ENCODE results near the gene FLT1.

The FLT1 gene

GRCh38 chr13:28376604-28377003 is 118.3 kb downstream of the FLT1 start:
- H3K27ac ChIP-seq, result no peak overlapping the region
- no peak for TF ChIP-seq ZFX (IDR thresholded peaks at IDR 0.05; ENCODE audit: borderline replicate concordance)
- no peak for TF ChIP-seq CTCF (IDR thresholded peaks at IDR 0.05)

GRCh38 chr13:28375250-28375930 is 119.5 kb downstream of the FLT1 start:
- TF ChIP-seq CTCF (IDR thresholded peaks at IDR 0.05), result no peak
- TF ChIP-seq ZFX (IDR thresholded peaks at IDR 0.05; ENCODE audit: borderline replicate concordance), result no peak

GRCh38 chr13:28373810-28374209 is 121.1 kb downstream of the FLT1 start:
- TF ChIP-seq CTCF (IDR thresholded peaks at IDR 0.05) (no peak), ZFX (IDR thresholded peaks at IDR 0.05; ENCODE audit: borderline replicate concordance) (no peak)
- H3K27ac ChIP-seq, result no peak overlapping the region

More at GRCh38 chr13:28375250-28375930, 119.5 kb downstream of the FLT1 start:
- H3K27ac ChIP-seq, result no peak overlapping the region

GRCh38 chr13:28370448-28370847 is 124.5 kb downstream of the FLT1 start:
- TF ChIP-seq CTCF (IDR thresholded peaks at IDR 0.05) (no peak), ZFX (IDR thresholded peaks at IDR 0.05; ENCODE audit: borderline replicate concordance) (no peak)
- H3K27ac ChIP-seq, result no peak overlapping the region

- no peak for TF ChIP-seq ZFX (IDR thresholded peaks at IDR 0.05; ENCODE audit: borderline replicate concordance)
These were observed 136.2 kb downstream of the FLT1 start for GRCh38 chr13:28358708-28359107.

GRCh38 chr13:28357911-28358433 is 137.0 kb downstream of the FLT1 start:
- TF ChIP-seq ZFX (IDR thresholded peaks at IDR 0.05; ENCODE audit: borderline replicate concordance) (no peak), CTCF (IDR thresholded peaks at IDR 0.05) (no peak)
- H3K27ac ChIP-seq, result no peak overlapping the region

More at GRCh38 chr13:28358708-28359107, 136.2 kb downstream of the FLT1 start:
- H3K27ac ChIP-seq, result no peak overlapping the region

GRCh38 chr13:28357247-28357825 is 137.6 kb downstream of the FLT1 start:
- no peak for TF ChIP-seq CTCF (IDR thresholded peaks at IDR 0.05)
- TF ChIP-seq ZFX (IDR thresholded peaks at IDR 0.05; ENCODE audit: borderline replicate concordance), result no peak

More at GRCh38 chr13:28357247-28357825, 137.6 kb downstream of the FLT1 start:
- H3K27ac ChIP-seq, result no peak overlapping the region

Measured in 22Rv1 (cell line).